HG03354 (cell line): ENCODE measurements around the gene CTTNBP2.
"Not testable (repeated sequence)": the region's sequence is repeated elsewhere in the genome, so short reads cannot be mapped to it uniquely, and the experiment has no call there.

ENCODE experiments used
- ATAC-seq: cut with Tn5 transposase; IDR thresholded peaks from one replicate; pipeline ENCODE4 v1.9.1; 2021; ENCODE audit warnings: mild to moderate bottlenecking; ENCODE audit not compliant: unreplicated experiment, poor library complexity, severe bottlenecking

Gene CTTNBP2

GRCh38 chr7:117708173-117708572 lies 165.1 kb downstream of the CTTNBP2 start:
- not testable (repeated sequence) for ATAC-seq

DNA sequence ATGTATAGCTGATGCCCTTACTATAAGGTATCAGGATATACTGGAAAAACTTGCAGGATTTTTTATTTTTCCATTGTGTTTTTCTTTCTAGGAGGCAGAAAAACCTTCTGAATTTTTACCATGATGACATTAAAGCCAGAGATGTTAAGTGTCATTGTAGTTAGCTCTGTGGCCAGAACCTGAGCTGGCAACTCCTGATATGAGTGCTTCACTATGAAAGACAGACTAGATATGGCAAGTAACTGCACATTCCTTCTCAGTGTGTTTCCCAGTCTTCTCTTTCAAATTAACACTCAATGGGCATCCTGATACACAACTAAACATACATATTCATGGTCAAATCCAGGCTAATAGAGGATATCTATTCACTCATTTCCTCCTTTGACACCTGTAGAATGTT lies 166.2 kb downstream of the CTTNBP2 start:
- ATAC-seq = no peak

- peak; percentile 87 for ATAC-seq
Observed at GRCh38 chr7:117706210-117706609, 167.0 kb downstream of the CTTNBP2 start.

DNA sequence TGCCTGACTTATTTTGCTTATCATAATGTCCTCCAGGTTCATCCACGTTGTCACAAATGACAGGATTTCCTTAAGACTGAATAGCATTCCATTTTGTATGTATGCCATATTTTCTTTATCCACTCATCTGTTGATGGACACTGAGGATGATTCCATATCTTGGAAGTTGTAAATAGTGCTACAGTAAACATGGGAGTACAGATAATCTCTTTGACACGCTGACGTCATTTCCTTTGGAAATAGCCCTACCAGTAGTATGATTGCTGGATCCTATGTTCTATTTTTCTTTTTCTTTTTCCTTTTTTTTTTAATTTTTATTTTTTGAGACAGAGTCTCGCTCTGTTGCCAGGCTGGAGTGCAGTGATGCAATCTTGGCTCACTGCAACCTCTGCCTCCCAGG lies 167.6 kb downstream of the CTTNBP2 start:
- ATAC-seq = no peak

DNA sequence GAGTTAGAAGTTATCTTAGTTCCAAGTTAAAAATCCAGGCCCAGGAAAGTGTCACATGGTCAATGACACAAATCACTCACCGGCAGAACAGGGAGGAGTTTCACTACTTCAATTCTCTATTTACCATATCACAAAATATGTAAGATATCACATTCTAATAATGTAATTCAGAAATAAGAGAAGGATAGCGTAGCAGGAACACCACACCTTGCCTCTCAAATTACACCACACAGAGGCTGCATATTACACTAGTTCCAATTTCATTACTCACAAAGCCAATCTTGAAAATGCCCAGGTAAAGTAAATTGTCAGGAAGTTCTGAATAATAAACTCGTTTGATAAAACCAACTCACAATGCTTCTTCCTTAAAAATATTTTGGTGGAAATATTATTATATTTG lies 169.2 kb downstream of the CTTNBP2 start:
- no peak for ATAC-seq

DNA sequence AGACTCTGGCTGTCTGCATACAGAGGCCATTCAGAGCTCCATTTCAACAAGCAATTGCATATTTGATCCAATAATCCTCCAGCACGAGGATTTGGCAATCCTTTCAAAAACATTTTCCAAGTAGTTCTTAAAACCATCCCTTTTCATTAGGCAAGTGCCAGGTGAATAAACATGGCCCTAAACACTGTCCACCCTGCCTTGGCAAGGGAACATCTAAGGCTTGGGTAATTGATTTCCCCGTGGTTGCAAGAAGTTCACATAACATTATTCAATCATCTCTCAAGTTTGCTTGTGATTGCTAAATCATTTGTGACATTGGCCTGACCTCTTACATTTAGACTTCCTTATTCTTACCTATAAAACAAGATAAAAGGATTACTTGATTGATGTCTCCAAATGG lies 175.2 kb downstream of the CTTNBP2 start:
- ATAC-seq = no peak

DNA sequence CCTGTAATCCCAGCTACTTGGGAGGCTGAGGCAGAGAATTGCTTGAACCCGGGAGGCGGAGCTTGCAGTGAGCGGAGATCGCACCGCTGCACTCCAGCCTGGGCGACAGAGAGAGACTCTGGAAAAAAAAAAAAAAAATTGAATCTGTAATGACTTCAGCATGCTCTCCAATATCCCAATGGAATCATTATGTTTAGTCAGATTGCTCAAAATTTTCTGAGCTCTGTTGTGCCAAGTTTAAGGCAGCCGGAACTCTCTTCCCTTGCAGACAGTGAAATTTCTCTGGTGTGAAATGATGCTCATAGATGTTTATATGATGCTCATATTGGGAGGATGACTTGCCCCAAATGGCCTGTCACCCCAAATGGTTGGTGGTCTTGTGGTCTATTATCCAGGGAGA lies 180.9 kb downstream of the CTTNBP2 start:
- no peak for ATAC-seq

DNA sequence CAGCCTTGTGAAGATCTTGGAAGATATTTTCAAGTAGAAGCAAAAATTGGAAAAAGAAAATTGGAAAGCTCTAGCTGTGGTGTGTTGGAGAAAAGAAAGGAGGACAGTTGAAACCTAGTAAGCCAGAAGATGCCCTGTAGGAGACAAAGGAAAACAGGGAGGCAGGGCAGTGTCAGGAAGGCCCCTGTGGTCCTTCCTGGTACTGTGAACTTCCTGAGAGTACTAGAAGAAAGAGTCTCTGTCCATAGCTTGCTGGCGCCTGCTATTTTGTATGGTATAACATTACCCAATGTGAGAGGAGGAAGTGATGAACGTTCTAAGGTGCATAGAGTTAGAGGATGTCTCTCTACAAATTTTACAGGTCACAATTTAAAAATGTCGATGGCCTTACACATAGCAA lies 183.1 kb downstream of the CTTNBP2 start:
- no peak for ATAC-seq

GRCh38 chr7:117689406-117689805 lies 183.8 kb downstream of the CTTNBP2 start:
- ATAC-seq = no peak

GRCh38 chr7:117688126-117688525 lies 185.1 kb downstream of the CTTNBP2 start:
- ATAC-seq = no peak

DNA sequence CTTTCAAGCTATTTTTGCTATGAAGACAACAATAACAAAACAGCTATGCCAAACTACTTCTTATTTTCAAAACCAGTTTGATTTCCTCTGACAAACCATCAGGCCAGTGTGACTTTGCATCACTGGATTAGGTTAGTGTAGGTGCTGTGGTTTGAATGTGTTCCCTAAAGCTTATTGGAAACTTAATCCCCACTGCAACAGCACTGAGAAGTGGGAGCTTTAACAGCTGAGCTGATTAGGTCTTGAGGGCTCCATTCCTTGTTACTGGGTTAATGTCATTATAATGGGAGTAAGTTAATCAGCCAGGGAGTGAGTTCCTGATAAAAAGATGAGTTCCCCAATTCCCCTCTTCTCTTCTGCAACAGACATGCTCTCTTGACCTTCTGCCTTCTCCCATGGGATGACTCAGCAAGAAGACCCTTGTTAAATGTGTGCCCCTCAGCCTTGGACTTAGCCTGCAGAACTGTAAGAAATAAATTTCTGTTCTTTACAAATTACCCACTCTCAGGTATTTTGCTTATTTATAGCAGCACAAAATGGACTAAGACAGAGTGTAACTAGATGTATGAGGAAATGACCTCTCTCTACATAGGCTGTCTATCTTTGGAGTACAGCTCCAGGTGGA lies 186.8 kb downstream of the CTTNBP2 start:
- ATAC-seq = no peak

GRCh38 chr7:117685795-117686194 lies 187.4 kb downstream of the CTTNBP2 start:
- no peak for ATAC-seq

- ATAC-seq = no peak
Observed at GRCh38 chr7:117683430-117684175, 189.6 kb downstream of the CTTNBP2 start.

DNA sequence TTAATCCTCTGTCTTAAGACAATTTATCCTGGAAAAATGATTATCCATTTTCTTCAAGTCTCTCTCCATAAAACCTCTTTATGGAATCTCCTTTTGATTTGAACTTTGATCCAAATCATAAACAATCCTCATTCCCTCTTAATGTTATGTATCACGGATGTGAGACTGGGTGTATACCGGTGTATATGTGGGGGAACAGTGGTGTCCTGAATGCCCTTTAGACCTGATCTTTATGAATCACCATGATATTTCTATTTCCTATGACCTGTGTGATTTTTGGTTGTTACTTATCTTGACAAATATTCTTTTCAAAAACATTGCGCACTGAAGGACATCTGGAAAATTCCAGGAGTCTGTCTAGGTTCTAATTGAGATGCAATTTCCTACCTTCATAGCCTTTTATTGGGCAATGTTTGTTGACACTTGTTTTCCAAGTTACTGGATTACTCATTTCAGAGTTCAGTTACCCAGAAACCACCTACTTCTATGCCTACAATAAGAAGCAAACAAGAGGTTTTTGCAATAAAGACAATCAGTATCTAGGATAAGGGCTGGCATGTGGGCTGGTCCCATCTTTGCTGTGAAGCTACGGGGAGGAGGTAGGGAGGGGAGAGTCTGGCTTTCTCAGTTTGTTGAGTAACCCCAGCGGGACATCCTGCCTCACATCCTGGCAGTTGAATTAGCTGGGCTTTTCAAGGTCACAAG lies 190.4 kb downstream of the CTTNBP2 start:
- ATAC-seq = no peak

DNA sequence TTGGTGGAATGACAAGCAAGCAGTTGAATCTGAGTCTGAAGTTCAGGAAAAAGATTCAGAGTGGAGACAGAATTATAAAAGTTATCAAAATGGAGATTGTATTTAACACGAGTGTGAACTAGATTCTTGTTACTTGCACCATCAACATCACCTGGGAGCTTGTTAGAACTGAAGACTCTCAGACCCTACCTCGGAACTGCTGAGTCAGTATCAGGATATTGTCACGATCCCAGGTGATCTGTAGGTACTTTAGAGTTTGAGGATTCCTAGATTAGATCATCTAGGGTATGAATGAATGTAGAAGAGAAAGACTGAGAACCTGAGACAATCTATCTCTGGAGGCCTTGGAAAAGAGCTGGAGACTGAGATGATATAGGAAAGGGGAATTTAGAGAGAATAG lies 194.1 kb downstream of the CTTNBP2 start:
- ATAC-seq = no peak

- no peak for ATAC-seq
Observed at GRCh38 chr7:117675497-117676435, 197.5 kb downstream of the CTTNBP2 start.

DNA sequence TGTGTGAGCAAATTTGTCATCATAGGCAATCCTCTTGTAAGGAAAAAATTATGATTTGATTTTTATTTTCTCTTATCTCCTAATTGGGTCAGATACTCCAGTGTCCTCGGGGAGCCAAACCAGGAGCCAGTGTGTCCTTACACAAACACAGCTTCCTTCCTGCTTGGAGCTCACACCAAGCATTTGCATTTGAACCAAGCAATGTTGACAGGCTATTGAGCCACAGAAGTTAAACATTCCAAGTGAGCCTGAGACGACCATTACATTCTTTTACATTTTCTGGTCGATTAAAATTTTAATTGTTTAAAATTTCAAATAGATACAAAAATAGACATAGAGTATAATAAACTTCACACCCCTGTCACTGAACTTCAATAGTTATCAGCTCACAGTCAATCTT lies 198.6 kb downstream of the CTTNBP2 start:
- ATAC-seq = no peak

- ATAC-seq = peak; percentile 64
Observed at GRCh38 chr7:117673839-117674238, 199.4 kb downstream of the CTTNBP2 start.

DNA sequence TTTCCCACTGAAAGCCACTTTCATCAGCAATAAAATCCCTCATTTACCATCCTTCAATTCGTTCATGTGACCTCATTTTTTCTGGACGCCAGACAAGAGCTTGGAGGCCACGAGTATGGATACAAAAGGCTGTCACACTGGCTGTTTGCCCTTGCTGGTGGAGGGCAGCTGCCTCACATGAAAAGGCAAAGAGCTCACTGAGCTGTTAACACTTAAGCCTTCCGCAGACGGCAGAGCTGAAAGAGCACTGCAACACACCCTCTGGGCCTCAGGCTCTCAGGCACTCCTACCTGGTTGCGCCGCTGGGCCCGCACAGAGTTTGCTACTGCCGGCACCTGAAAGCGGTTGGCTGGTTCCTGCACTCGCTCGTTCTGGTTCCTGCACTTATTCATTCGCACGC lies 199.9 kb downstream of the CTTNBP2 start:
- no peak for ATAC-seq

DNA sequence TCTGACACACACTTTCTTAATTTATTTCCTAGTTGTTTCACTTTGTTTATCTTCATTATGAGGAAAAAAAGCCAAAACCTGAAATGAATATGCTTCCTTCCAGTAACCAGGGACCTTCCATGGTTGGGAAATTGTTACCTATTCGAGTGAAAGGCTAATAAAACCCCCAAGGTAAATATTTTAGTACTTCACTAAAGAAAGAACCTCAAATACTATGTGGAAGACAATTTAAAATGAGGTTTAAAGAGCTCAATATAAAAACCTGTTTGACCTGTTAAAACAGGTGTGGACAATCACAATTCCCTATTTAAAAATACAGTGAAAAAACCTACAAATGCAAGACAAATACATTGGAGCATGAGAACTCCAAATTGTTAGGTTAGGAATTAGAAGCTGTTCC lies 200.8 kb downstream of the CTTNBP2 start:
- no peak for ATAC-seq
